ENCODE results near the gene PSKH1.
A peak's percentile ranks its signal among the peaks of the same experiment; 100 is the strongest.

PSKH1 gene

DNA sequence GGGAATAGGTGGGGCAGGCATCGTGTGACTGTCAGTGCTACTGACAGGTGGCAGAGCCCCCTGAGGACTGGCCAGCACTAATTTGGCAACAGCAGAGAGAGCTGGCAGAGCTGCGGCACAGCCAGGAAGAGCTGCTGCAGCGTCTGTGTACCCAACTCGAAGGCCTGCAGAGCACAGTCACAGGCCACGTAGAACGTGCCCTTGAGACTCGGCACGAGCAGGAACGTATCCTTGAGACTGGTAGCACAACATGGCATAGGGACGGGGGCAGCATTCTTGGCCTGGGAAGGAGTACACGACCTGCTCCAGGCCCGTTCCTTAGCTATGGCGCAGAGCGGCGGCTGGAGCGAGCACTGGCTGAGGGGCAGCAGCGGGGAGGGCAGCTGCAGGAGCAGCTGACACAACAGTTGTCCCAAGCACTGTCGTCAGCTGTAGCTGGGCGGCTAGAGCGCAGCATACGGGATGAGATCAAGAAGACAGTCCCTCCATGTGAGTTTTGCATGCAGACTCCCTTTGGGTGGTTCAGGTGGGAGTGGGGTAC is 11.4 kb upstream of the PSKH1 start:
- no peak overlapping the region for H3K4me3 ChIP-seq (replicated peaks; ENCODE audit: low read depth, low read length)
- no peak for TF ChIP-seq CTCF (IDR thresholded peaks at IDR 0.05; ENCODE audit: insufficient read depth, low read length, poor library complexity, severe bottlenecking)
- H3K36me3 ChIP-seq (ENCODE audit: control insufficient read depth, insufficient read depth, low read length), result peaks cover 69% of the 10 kb centered on the region
- no peaks in the 10 kb centered on the region for H3K27me3 ChIP-seq (replicated peaks; ENCODE audit: control insufficient read depth, insufficient read depth, low read length)
- DNase-seq (ENCODE audit: extremely low read depth, insufficient read length), result no peak

- Histone ChIP-seq H3K4me3 (replicated peaks; ENCODE audit: low read depth, low read length) (no peak overlapping the region), H3K36me3 (ENCODE audit: control insufficient read depth, insufficient read depth, low read length) (peaks cover 61% of the 10 kb centered on the region), H3K27me3 (replicated peaks; ENCODE audit: control insufficient read depth, insufficient read depth, low read length) (no peaks in the 10 kb centered on the region)
- DNase-seq (ENCODE audit: extremely low read depth, insufficient read length), result no peak
- TF ChIP-seq CTCF (IDR thresholded peaks at IDR 0.05; ENCODE audit: insufficient read depth, low read length, poor library complexity, severe bottlenecking), result no peak
Measured at GRCh38 chr16:67882374-67883145, 10.5 kb upstream of the PSKH1 start.

DNA sequence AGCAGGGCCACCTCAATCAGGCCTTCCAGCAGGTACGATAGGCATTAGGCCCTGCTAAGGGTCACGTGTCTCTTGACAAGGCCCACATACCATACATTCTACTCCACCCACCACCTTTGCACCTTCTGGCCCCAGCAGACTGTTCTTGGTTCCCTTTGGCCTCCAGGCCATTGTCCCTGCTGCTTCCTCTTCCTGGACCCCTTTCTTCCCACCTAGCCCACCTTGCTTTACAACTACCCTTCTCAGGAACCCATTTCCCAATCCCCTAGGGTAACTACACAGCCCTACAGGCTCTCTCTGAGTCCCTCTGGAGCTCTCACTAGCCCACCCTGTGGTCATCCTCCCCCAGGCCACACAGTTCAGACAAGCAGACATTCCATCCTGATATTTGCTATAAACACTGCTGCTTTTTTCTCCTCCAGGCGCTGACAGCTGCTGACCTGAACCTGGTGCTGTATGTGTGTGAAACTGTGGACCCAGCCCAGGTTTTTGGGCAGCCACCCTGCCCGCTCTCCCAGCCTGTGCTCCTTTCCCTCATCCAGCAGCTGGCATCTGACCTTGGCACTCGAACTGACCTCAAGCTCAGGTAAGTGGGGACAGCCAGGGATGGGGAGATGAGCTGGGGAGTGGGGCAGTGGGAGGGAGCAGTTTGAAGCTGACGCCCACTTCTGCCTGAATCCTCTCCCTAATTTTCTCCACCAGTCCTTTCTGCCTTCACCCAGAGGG is 9.7 kb upstream of the PSKH1 start:
- Histone ChIP-seq H3K4me3 (replicated peaks; ENCODE audit: low read depth, low read length) (no peak overlapping the region), H3K27me3 (replicated peaks; ENCODE audit: control insufficient read depth, insufficient read depth, low read length) (no peaks in the 10 kb centered on the region), H3K36me3 (ENCODE audit: control insufficient read depth, insufficient read depth, low read length) (peaks cover 54% of the 10 kb centered on the region)
- TF ChIP-seq CTCF (IDR thresholded peaks at IDR 0.05; ENCODE audit: insufficient read depth, low read length, poor library complexity, severe bottlenecking), result no peak
- DNase-seq (ENCODE audit: extremely low read depth, insufficient read length), result no peak

DNA sequence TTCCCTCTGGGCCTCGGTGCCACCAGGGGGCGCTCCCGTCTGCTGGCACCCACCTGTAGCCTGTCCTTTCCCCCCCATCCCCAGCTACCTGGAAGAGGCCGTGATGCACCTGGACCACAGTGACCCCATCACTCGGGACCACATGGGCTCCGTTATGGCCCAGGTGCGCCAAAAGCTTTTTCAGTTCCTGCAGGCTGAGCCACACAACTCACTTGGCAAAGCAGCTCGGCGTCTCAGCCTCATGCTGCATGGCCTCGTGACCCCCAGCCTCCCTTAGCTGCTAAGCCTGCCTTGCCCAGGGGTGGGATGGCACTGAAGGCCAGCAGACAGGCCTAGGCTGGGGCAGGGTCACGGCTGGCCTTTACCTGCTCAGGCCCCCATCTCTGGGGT is 9.2 kb upstream of the PSKH1 start:
- Histone ChIP-seq H3K27me3 (replicated peaks; ENCODE audit: control insufficient read depth, insufficient read depth, low read length) (no peaks in the 10 kb centered on the region), H3K4me3 (replicated peaks; ENCODE audit: low read depth, low read length) (no peak overlapping the region), H3K36me3 (ENCODE audit: control insufficient read depth, insufficient read depth, low read length) (peaks cover 48% of the 10 kb centered on the region)
- TF ChIP-seq CTCF (IDR thresholded peaks at IDR 0.05; ENCODE audit: insufficient read depth, low read length, poor library complexity, severe bottlenecking), result peak; percentile 94
- DNase-seq (ENCODE audit: extremely low read depth, insufficient read length), result peak; percentile 64

DNA sequence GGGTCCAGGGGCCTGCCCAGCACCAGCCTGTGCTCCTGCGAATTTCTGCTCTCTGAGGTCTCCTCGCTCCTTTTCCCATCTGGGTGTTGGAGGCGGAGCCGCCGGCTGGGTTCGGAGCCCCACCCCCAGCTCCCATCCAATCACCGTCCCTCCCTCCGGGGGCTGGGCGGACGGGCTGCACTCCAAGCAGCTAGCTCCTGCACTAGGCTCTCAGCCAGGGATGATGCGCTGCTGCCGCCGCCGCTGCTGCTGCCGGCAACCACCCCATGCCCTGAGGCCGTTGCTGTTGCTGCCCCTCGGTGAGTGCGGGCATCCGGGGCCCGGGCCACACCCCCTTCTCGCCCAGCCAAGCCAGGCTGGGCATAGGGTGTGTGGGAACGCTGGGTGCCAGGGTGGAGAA is 8.4 kb upstream of the PSKH1 start, which contains the start of gene NRN1L:
TSS of gene NRN1L (plus strand) at position 202 of the 400 bp plus-strand sequence. CDS start at position 221, 19 bp downstream.
- no peak for DNase-seq (ENCODE audit: extremely low read depth, insufficient read length)
- Histone ChIP-seq H3K27me3 (replicated peaks; ENCODE audit: control insufficient read depth, insufficient read depth, low read length) (no peaks in the 10 kb centered on the region), H3K36me3 (ENCODE audit: control insufficient read depth, insufficient read depth, low read length) (peaks cover 41% of the 10 kb centered on the region), H3K4me3 (replicated peaks; ENCODE audit: low read depth, low read length) (no peak within 1 kb of the TSS)
- TF ChIP-seq CTCF (IDR thresholded peaks at IDR 0.05; ENCODE audit: insufficient read depth, low read length, poor library complexity, severe bottlenecking), result no peak
